ENCODE results near the gene MAGOH. TPM values are rescaled to one million over a fixed set of nuclear protein-coding genes. Genes with fewer than 3 reads are reported as not detected.

The MAGOH gene
- total RNA-seq, 1 donor from 2014 or later, result 33.4 TPM

DNA sequence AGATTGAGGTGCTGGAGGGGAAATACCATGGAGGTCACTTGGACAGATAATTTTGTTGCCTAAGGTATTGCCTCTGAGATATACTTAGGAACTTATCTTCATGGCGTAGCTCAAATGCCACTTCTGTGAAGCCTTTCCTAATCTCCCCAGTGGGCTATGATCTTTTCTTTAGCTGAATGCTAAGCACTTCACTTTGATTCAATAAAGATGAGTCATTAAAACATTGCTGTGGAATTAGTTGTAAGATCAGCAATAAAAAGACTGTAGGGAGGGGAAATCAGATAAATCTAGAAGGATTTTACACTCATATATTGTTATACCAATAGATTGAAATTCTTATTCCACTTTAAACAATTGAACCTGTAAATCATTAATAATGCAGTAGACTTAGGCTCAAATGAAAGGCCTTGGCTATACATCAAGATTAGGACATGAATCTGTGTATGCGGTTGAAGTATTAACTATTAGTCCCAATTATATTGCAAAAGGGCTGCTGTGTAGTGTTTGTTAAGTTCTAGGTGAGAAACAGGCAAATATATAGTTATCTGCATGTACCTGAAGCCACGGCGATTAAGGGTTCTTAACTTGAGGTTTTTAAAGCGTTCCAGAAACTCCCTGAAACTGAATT, 19.2 kb upstream of the MAGOH start:
- H3K27ac ChIP-seq (ENCODE audit: low read depth, low read length), result no peak overlapping the region
- no peaks in the 10 kb centered on the region for H3K4me1 ChIP-seq (ENCODE audit: control insufficient read depth in 3 of 3, insufficient read depth in 3 of 3, low read length in 3 of 3)
- H3K36me3 ChIP-seq (ENCODE audit: control insufficient read depth in 3 of 3, insufficient read depth in 3 of 3, low read length in 3 of 3), result no peaks in the 10 kb centered on the region
- H3K9ac ChIP-seq (ENCODE audit: low read depth in 1 of 3, low read length in 3 of 3), result no peak overlapping the region
- H3K27me3 ChIP-seq (ENCODE audit: control insufficient read depth in 3 of 3, insufficient read depth in 3 of 3, low read length in 3 of 3), result peaks cover 0 to 2% (median 0%) of the 10 kb centered on the region in 3 donors
- no peaks in the 10 kb centered on the region for H3K9me3 ChIP-seq (ENCODE audit: control insufficient read depth in 3 of 3, low read length in 3 of 3)
- no peak overlapping the region for H3K4me3 ChIP-seq (ENCODE audit: low read length in 3 of 3)

DNA sequence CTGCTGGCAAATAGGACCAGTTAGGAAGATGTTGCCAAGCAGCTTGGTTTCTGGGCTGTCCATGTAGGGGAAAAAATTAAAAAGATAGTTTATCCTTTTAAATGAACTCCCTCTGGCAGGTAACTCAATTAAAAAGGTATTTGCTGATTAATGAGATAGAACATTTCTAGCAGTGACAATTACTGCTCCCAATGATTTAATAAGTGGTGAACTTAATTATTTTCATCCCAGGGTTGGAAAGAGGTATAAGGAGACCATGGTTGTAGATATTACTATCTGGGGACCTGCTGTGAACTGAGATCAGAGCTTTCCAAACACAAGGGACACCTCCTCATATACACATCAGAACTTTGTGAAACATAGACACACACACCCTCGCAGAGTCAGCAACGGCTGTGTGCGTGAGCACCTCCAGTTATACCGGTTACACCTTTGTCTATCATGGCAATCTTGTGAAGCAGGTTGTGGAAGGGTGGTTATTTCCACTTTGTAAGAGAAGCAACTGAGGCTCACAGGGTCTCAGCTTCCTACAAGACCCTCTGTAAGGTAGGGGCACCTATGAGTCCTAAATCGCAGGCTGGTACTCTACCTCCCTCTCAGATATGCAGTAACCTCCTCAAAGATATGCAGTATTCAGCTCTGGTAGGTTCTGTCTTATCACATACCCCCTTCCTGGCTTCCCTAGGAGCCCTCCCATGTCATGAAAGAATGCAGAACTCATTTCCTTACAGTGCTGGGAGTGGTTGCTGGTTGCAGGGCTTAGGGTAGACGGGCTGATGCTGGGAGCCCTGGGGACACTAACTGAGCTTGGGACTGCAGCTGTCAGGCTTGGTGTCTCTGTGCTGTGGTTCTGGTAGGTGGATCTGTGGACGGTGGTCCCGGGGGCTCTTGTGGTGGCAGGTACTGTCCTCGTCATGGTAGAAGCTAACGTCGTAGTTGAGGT, 18.5 kb upstream of the MAGOH start:
- Histone ChIP-seq H3K27me3 (ENCODE audit: control insufficient read depth in 3 of 3, insufficient read depth in 3 of 3, low read length in 3 of 3) (peaks cover 0 to 2% (median 0%) of the 10 kb centered on the region in 3 donors), H3K9me3 (ENCODE audit: control insufficient read depth in 3 of 3, low read length in 3 of 3) (no peaks in the 10 kb centered on the region), H3K9ac (ENCODE audit: low read depth in 1 of 3, low read length in 3 of 3) (no peak overlapping the region), H3K27ac (ENCODE audit: low read depth, low read length) (no peak overlapping the region), H3K4me3 (ENCODE audit: low read length in 3 of 3) (no peak overlapping the region), H3K36me3 (ENCODE audit: control insufficient read depth in 3 of 3, insufficient read depth in 3 of 3, low read length in 3 of 3) (no peaks in the 10 kb centered on the region), H3K4me1 (ENCODE audit: control insufficient read depth in 3 of 3, insufficient read depth in 3 of 3, low read length in 3 of 3) (no peaks in the 10 kb centered on the region)

DNA sequence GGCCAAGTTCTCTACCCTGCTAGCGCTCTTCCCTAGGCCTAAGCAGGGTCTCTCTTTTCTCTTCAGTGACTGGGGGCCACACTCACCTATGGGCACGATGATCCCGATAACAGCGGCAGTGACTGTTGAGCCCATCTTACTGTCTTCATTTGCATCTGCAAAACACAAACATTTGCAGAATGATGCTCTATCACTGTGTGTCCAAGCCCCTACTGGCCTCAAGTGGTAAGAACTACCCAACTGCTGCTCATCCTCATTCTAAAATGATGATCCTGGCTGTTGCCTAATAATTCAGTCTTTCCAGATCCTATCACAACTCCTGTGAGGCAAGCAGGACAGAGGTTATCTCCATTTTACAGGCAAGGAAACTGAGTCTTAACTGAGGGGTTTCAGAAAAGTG, 16.7 kb upstream of the MAGOH start:
- Histone ChIP-seq H3K27me3 (ENCODE audit: control insufficient read depth in 3 of 3, insufficient read depth in 3 of 3, low read length in 3 of 3) (no peaks in the 10 kb centered on the region), H3K27ac (ENCODE audit: low read depth, low read length) (no peak overlapping the region), H3K36me3 (ENCODE audit: control insufficient read depth in 3 of 3, insufficient read depth in 3 of 3, low read length in 3 of 3) (no peaks in the 10 kb centered on the region), H3K4me1 (ENCODE audit: control insufficient read depth in 3 of 3, insufficient read depth in 3 of 3, low read length in 3 of 3) (no peaks in the 10 kb centered on the region), H3K9ac (ENCODE audit: low read depth in 1 of 3, low read length in 3 of 3) (no peak overlapping the region), H3K9me3 (ENCODE audit: control insufficient read depth in 3 of 3, low read length in 3 of 3) (no peaks in the 10 kb centered on the region), H3K4me3 (ENCODE audit: low read length in 3 of 3) (no peak overlapping the region)

DNA sequence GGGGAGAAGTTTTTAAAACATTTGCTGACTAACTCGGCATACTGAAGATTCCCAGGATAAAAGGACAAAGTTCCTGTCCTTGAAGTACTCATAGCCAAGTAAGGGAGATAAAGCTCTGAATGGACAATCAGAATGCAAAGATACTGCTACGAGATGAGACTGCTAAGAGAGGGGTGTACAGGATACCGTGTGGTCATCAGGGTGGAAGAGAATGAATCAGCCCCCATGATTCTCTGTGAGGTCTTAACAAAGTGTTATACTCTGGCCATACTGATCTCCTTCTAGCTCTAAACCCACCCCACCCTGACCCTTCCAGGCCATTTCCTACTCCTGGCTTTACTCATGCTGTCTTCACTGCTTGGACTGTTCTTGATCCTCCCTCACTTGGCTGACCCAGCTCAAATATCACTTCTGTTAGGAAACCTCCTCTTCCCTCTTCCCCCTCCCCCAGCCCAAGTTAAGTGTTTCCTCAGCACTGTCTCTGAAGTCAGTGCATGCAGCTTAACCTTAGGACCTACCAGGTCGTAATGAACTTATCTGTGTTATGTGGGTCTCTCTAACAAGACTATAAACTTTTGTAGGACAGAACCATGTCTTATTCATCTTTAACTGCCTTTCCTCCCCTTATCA, 15.8 kb upstream of the MAGOH start:
- Histone ChIP-seq H3K27ac (ENCODE audit: low read depth, low read length) (no peak overlapping the region), H3K4me3 (ENCODE audit: low read length in 3 of 3) (no peak overlapping the region), H3K9me3 (ENCODE audit: control insufficient read depth in 3 of 3, low read length in 3 of 3) (no peaks in the 10 kb centered on the region), H3K36me3 (ENCODE audit: control insufficient read depth in 3 of 3, insufficient read depth in 3 of 3, low read length in 3 of 3) (no peaks in the 10 kb centered on the region), H3K27me3 (ENCODE audit: control insufficient read depth in 3 of 3, insufficient read depth in 3 of 3, low read length in 3 of 3) (no peaks in the 10 kb centered on the region), H3K4me1 (ENCODE audit: control insufficient read depth in 3 of 3, insufficient read depth in 3 of 3, low read length in 3 of 3) (no peaks in the 10 kb centered on the region), H3K9ac (ENCODE audit: low read depth in 1 of 3, low read length in 3 of 3) (no peak overlapping the region)

DNA sequence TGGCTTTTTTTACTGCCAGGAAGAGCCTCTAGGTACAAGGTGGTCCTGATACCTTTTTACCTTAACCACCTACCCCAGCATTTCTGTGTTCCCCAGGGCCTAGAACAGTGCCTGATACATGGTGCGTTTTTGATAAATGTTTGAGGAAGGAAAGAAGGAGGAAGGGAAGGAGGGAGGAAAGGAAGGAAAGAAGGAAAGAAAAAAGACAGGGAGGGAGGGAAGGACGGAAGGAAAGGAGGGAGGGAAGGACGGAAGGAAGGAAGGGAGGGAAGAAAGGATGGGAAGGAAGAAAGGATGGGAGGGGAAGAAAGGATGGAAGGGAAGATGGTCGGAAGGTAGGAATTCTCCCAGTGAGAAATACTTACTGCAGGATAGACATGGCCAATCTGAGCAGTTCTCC, 12.0 kb upstream of the MAGOH start:
- no peak overlapping the region for H3K4me3 ChIP-seq (ENCODE audit: low read length in 3 of 3)
- H3K36me3 ChIP-seq (ENCODE audit: control insufficient read depth in 3 of 3, insufficient read depth in 3 of 3, low read length in 3 of 3), result no peaks in the 10 kb centered on the region
- H3K27ac ChIP-seq (ENCODE audit: low read depth, low read length), result no peak overlapping the region
- no peaks in the 10 kb centered on the region for H3K27me3 ChIP-seq (ENCODE audit: control insufficient read depth in 3 of 3, insufficient read depth in 3 of 3, low read length in 3 of 3)
- H3K9ac ChIP-seq (ENCODE audit: low read depth in 1 of 3, low read length in 3 of 3), result no peak overlapping the region
- no peaks in the 10 kb centered on the region for H3K4me1 ChIP-seq (ENCODE audit: control insufficient read depth in 3 of 3, insufficient read depth in 3 of 3, low read length in 3 of 3)
- H3K9me3 ChIP-seq (ENCODE audit: control insufficient read depth in 3 of 3, low read length in 3 of 3), result no peaks in the 10 kb centered on the region

DNA sequence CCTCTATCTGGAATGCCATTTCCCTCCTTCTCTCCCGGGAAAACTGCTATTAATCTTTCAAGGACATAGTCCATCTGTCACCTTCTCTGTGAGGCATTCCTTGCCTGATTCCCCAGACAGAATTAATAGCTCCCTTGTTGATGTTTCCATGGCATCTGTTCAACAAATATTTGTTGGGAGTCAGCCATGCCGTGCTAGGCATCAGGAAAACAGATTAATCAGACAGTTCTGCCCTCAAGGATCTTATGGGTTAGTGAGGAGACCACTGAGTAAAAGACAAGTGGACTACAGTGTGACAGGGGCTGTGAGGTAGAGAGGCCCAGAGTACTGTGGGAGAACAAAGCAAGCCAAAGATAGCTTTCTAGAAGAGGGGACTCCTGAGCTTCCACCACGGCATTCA, 11.4 kb upstream of the MAGOH start:
- H3K4me3 ChIP-seq (ENCODE audit: low read length in 3 of 3), result no peak overlapping the region
- H3K36me3 ChIP-seq (ENCODE audit: control insufficient read depth in 3 of 3, insufficient read depth in 3 of 3, low read length in 3 of 3), result no peaks in the 10 kb centered on the region
- no peak overlapping the region for H3K27ac ChIP-seq (ENCODE audit: low read depth, low read length)
- H3K4me1 ChIP-seq (ENCODE audit: control insufficient read depth in 3 of 3, insufficient read depth in 3 of 3, low read length in 3 of 3), result no peaks in the 10 kb centered on the region
- H3K9ac ChIP-seq (ENCODE audit: low read depth in 1 of 3, low read length in 3 of 3), result no peak overlapping the region
- no peaks in the 10 kb centered on the region for H3K9me3 ChIP-seq (ENCODE audit: control insufficient read depth in 3 of 3, low read length in 3 of 3)
- no peaks in the 10 kb centered on the region for H3K27me3 ChIP-seq (ENCODE audit: control insufficient read depth in 3 of 3, insufficient read depth in 3 of 3, low read length in 3 of 3)

DNA sequence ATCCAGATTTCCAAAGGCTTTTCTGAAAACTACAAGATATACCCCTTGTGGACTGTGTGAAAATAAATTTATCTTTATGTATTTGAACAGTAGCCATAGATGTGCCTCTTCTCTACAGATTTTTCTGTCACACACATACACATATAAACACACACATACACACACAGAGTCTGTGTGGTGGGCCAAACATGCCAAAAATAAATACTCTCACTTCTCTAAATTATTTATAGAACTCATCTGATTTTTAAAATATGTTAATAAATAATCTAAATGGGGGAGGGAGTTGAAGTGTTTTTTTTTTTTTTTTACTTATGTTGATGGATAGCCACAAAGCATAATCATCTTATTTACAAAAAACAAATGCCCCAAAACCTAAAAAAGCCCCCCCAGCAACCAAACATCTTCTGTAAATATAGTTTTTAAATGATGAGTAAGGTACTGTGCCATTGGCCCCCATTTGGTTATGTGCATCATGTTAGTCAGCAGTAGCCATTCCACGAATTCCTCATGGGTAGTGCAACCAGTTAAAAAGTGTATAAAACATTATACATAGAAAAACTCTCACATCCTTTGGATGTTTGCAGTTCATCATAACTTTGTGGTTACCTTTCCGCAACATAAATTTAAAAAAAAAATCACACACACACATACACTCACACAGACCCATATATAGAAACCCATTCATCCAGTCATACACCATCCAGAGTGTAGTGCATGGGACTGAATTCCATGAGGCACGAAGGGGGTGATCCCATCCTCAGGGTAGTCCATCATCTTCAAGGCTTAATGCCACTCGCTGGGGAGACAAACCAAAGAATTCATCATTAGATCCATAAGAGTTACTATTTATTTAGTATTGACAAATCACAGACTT, 8.2 kb upstream of the MAGOH start:
- Histone ChIP-seq H3K4me1 (ENCODE audit: control insufficient read depth in 3 of 3, insufficient read depth in 3 of 3, low read length in 3 of 3) (no peaks in the 10 kb centered on the region), H3K27ac (ENCODE audit: low read depth, low read length) (no peak overlapping the region), H3K36me3 (ENCODE audit: control insufficient read depth in 3 of 3, insufficient read depth in 3 of 3, low read length in 3 of 3) (no peaks in the 10 kb centered on the region), H3K9ac (ENCODE audit: low read depth in 1 of 3, low read length in 3 of 3) (no peak overlapping the region), H3K9me3 (ENCODE audit: control insufficient read depth in 3 of 3, low read length in 3 of 3) (no peaks in the 10 kb centered on the region), H3K27me3 (ENCODE audit: control insufficient read depth in 3 of 3, insufficient read depth in 3 of 3, low read length in 3 of 3) (no peaks in the 10 kb centered on the region), H3K4me3 (ENCODE audit: low read length in 3 of 3) (no peak overlapping the region)

DNA sequence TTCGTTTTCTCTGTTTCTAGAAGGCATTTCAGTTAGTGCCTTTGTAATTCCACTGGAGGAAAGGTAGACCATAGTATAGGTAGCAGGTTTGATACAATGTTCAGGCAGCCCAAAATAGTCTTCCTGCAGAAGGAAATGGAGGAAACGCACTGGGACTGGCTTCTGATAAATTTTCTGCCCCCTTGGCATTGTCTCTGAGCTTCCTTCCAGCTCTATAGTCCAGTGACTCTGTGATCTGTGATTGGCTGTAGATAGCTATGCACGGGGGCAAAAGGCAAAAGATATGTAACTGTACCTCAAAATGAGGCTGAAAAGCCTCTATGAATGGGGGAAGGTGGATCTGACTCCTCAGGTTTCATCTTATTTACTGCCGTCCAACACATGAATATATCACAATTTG, 5.8 kb upstream of the MAGOH start:
- H3K27me3 ChIP-seq (ENCODE audit: control insufficient read depth in 3 of 3, insufficient read depth in 3 of 3, low read length in 3 of 3), result no peaks in the 10 kb centered on the region
- no peak overlapping the region for H3K4me3 ChIP-seq (ENCODE audit: low read length in 3 of 3)
- no peak overlapping the region for H3K27ac ChIP-seq (ENCODE audit: low read depth, low read length)
- H3K4me1 ChIP-seq (ENCODE audit: control insufficient read depth in 3 of 3, insufficient read depth in 3 of 3, low read length in 3 of 3), result peaks cover 0 to under 1% (median under 1%) of the 10 kb centered on the region in 3 donors
- H3K36me3 ChIP-seq (ENCODE audit: control insufficient read depth in 3 of 3, insufficient read depth in 3 of 3, low read length in 3 of 3), result no peaks in the 10 kb centered on the region
- H3K9ac ChIP-seq (ENCODE audit: low read depth in 1 of 3, low read length in 3 of 3), result no peak overlapping the region
- no peaks in the 10 kb centered on the region for H3K9me3 ChIP-seq (ENCODE audit: control insufficient read depth in 3 of 3, low read length in 3 of 3)

DNA sequence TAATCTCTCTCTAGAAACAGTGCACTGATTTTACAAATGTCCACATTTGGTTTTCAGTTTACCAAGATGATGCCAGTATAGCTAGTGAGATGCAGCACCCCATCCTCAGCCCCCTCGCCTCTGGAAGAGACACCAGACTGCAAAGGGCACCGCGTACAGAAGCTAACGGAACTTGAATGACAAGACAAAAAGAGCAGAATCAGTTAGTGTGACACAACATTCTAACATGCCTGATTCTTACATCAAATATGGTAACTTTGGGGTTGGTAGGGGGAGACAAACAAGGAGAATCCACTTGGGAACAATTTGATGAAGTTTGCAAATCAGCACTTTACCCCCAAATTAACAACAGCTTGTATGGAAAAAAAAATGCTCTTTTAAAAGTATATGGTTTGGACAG, 4.1 kb upstream of the MAGOH start:
- H3K4me1 ChIP-seq (ENCODE audit: control insufficient read depth in 3 of 3, insufficient read depth in 3 of 3, low read length in 3 of 3), result peaks cover 6 to 13% (median 11%) of the 10 kb centered on the region in 3 donors
- H3K9ac ChIP-seq (ENCODE audit: low read depth in 1 of 3, low read length in 3 of 3), result no peak overlapping the region
- H3K27ac ChIP-seq (ENCODE audit: low read depth, low read length), result no peak overlapping the region
- peaks cover 0 to 4% (median 0%) of the 10 kb centered on the region in 3 donors for H3K36me3 ChIP-seq (ENCODE audit: control insufficient read depth in 3 of 3, insufficient read depth in 3 of 3, low read length in 3 of 3)
- H3K9me3 ChIP-seq (ENCODE audit: control insufficient read depth in 3 of 3, low read length in 3 of 3), result no peaks in the 10 kb centered on the region
- H3K4me3 ChIP-seq (ENCODE audit: low read length in 3 of 3), result no peak overlapping the region
- H3K27me3 ChIP-seq (ENCODE audit: control insufficient read depth in 3 of 3, insufficient read depth in 3 of 3, low read length in 3 of 3), result no peaks in the 10 kb centered on the region

All from skeletal muscle tissue (tissue), 4 donors.